DOHH2 (cell line): ENCODE measurements around the gene SCN7A.
"Not testable (repeated sequence)": the region's sequence is repeated elsewhere in the genome, so short reads cannot be mapped to it uniquely, and the experiment has no call there.

Experiments
- H3F3A ChIP-seq: fragments of 200-600 bp; sonication (generic), shearing (Covaris generic); 2 replicates; pipeline ENCODE4 v1.6.0; 2016; ENCODE audit warnings: antibody characterized with exemption, mild to moderate bottlenecking; ENCODE audit not compliant: control insufficient read depth, insufficient read depth
- H3K27ac ChIP-seq: fragments of 200-600 bp; sonication (generic); 2 replicates; pipeline ENCODE4 v1.5.1; 2014; ENCODE audit warnings: low read depth, mild to moderate bottlenecking, low read length, moderate library complexity
- H3K27me3 ChIP-seq: fragments of 200-600 bp; sonication (generic); 2 replicates; pipeline ENCODE4 v1.6.1; 2014; ENCODE audit warnings: mild to moderate bottlenecking, low read length, mixed read lengths; ENCODE audit not compliant: control insufficient read depth
- H3K36me3 ChIP-seq: fragments of 200-600 bp; sonication (generic); 2 replicates; pipeline ENCODE4 v1.6.1; 2014; ENCODE audit warnings: mild to moderate bottlenecking, low read length, moderate library complexity, mixed read lengths; ENCODE audit not compliant: control insufficient read depth
- H3K4me1 ChIP-seq: fragments of 200-600 bp; sonication (generic); 2 replicates; pipeline ENCODE4 v1.6.1; 2014; ENCODE audit warnings: mild to moderate bottlenecking, low read length, mixed read lengths; ENCODE audit not compliant: control insufficient read depth
- H3K4me2 ChIP-seq: fragments of 200-600 bp; sonication (generic); 2 replicates; pipeline ENCODE4 v1.6.0; 2014; ENCODE audit warnings: mild to moderate bottlenecking, low read length, moderate library complexity
- H3K4me3 ChIP-seq: fragments of 200-600 bp; sonication (generic); 2 replicates; pipeline ENCODE4 v1.5.1; 2014; ENCODE audit warnings: mild to moderate bottlenecking, low read length, mixed read lengths
- H3K79me2 ChIP-seq: fragments of 200-600 bp; sonication (generic); 2 replicates; pipeline ENCODE4 v1.6.1; 2014; ENCODE audit warnings: mild to moderate bottlenecking, low read length, mixed read lengths; ENCODE audit not compliant: control insufficient read depth
- H3K9me2 ChIP-seq: fragments of 200-600 bp; sonication (generic); replicated peaks from 2 replicates; pipeline ENCODE4 v1.6.1; 2014; ENCODE audit warnings: mild to moderate bottlenecking, low read length, mixed read lengths; ENCODE audit not compliant: control insufficient read depth
- H3K9me3 ChIP-seq: fragments of 200-600 bp; sonication (generic); 2 replicates; pipeline ENCODE4 v1.6.1; 2014; ENCODE audit warnings: antibody characterized with exemption, low read length, mixed read lengths; ENCODE audit not compliant: control insufficient read depth, insufficient read depth
- H4K20me1 ChIP-seq: fragments of 200-600 bp; sonication (generic); 2 replicates; pipeline ENCODE4 v1.6.0; 2014; ENCODE audit warnings: low read depth, mild to moderate bottlenecking, antibody characterized with exemption, low read length, moderate library complexity; ENCODE audit not compliant: control insufficient read depth, insufficient read depth
- EZH2phosphoT487 ChIP-seq: fragments of 200-600 bp; sonication (generic); IDR thresholded peaks from 2 replicates; pipeline ENCODE4 v1.6.1; 2017; ENCODE audit warnings: borderline replicate concordance, mild to moderate bottlenecking, antibody characterized with exemption, low read length, moderate library complexity, mixed read lengths
- TF ChIP-seq, protein P1 (sequence below): fragments of 200-600 bp; sonication (generic); IDR thresholded peaks from one replicate; pipeline ENCODE4 v1.5.1; 2014; ENCODE audit warnings: antibody characterized with exemption, mild to moderate bottlenecking, low read depth, low read length; ENCODE audit not compliant: poor library complexity, severe bottlenecking

SCN7A gene

GRCh38 chr2:166411473-166412230 is 82.4 kb downstream of the SCN7A start:
- Histone ChIP-seq H3K4me1 (no peaks in the 10 kb centered on the region), H4K20me1 (no peaks in the 10 kb centered on the region), H3K9me2 (no peaks in the 10 kb centered on the region), H3K79me2 (no peaks in the 10 kb centered on the region), H3K36me3 (no peaks in the 10 kb centered on the region), H3K4me2 (no peak overlapping the region), H3K27me3 (no peaks in the 10 kb centered on the region), H3K9me3 (no peaks in the 10 kb centered on the region), H3K4me3 (no peak overlapping the region), H3K27ac (no peak overlapping the region), H3F3A (no peaks in the 10 kb centered on the region)
- TF ChIP-seq, protein P1, sequence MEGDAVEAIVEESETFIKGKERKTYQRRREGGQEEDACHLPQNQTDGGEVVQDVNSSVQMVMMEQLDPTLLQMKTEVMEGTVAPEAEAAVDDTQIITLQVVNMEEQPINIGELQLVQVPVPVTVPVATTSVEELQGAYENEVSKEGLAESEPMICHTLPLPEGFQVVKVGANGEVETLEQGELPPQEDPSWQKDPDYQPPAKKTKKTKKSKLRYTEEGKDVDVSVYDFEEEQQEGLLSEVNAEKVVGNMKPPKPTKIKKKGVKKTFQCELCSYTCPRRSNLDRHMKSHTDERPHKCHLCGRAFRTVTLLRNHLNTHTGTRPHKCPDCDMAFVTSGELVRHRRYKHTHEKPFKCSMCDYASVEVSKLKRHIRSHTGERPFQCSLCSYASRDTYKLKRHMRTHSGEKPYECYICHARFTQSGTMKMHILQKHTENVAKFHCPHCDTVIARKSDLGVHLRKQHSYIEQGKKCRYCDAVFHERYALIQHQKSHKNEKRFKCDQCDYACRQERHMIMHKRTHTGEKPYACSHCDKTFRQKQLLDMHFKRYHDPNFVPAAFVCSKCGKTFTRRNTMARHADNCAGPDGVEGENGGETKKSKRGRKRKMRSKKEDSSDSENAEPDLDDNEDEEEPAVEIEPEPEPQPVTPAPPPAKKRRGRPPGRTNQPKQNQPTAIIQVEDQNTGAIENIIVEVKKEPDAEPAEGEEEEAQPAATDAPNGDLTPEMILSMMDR: no peak
- no peak for TF ChIP-seq EZH2phosphoT487

- TF ChIP-seq, protein P1: no peak
- no peak for TF ChIP-seq EZH2phosphoT487
- Histone ChIP-seq H3K4me1 (no peaks in the 10 kb centered on the region), H3K9me3 (no peaks in the 10 kb centered on the region), H4K20me1 (no peaks in the 10 kb centered on the region), H3K79me2 (no peaks in the 10 kb centered on the region), H3K27ac (no peak overlapping the region), H3K36me3 (no peaks in the 10 kb centered on the region), H3K9me2 (no peaks in the 10 kb centered on the region), H3K4me2 (no peak overlapping the region), H3K27me3 (no peaks in the 10 kb centered on the region), H3F3A (no peaks in the 10 kb centered on the region), H3K4me3 (no peak overlapping the region)
These were observed 83.1 kb downstream of the SCN7A start for GRCh38 chr2:166410828-166411472.

GRCh38 chr2:166407746-166408145 is 86.3 kb downstream of the SCN7A start:
- H3K36me3 ChIP-seq, H3K9me3 ChIP-seq, H3K4me2 ChIP-seq, H3K27ac ChIP-seq, H3K79me2 ChIP-seq, H3K27me3 ChIP-seq, H3F3A ChIP-seq, H3K9me2 ChIP-seq, H3K4me1 ChIP-seq, H4K20me1 ChIP-seq, H3K4me3 ChIP-seq: not testable (repeated sequence)

GRCh38 chr2:166406374-166406773 is 87.7 kb downstream of the SCN7A start:
- Histone ChIP-seq H3K4me1 (no peaks in the 10 kb centered on the region), H3K4me3 (no peak overlapping the region), H3K79me2 (no peaks in the 10 kb centered on the region), H3K27ac (no peak overlapping the region), H3K9me3 (no peaks in the 10 kb centered on the region), H3F3A (no peaks in the 10 kb centered on the region), H3K36me3 (no peaks in the 10 kb centered on the region), H3K4me2 (no peak overlapping the region), H3K9me2 (no peaks in the 10 kb centered on the region), H3K27me3 (no peaks in the 10 kb centered on the region), H4K20me1 (no peaks in the 10 kb centered on the region)
- no peak for TF ChIP-seq EZH2phosphoT487
- TF ChIP-seq, protein P1: no peak
